Vagina (tissue), 2 donors: ENCODE data around the gene PLAAT3. TPM values are rescaled to one million over a fixed set of nuclear protein-coding genes. Genes with fewer than 3 reads are reported as not detected.

Source experiments
- DNase-seq, 2 donors: peaks; one replicate each; pipeline ENCODE4 v3.0.0-alpha.2; 2017; ENCODE audit errors: extremely low spot score in 2 of 2
- H3K27ac ChIP-seq: fragments of 200-600 bp; sonication (generic); one replicate; pipeline ENCODE4 v1.5.1; 2019
- H3K27me3 ChIP-seq: fragments of 200-600 bp; sonication (generic); one replicate; pipeline ENCODE4 v1.5.1; 2019
- H3K36me3 ChIP-seq, 2 donors: fragments of 200-600 bp; sonication (generic); one replicate each; pipeline ENCODE4 v1.5.1; 2017 to 2019
- H3K4me1 ChIP-seq: fragments of 200-600 bp; sonication (generic); one replicate; pipeline ENCODE4 v1.5.1; 2019
- H3K4me3 ChIP-seq, 2 donors: fragments of 200-600 bp; sonication (generic); 1 replicate in 1 of 2; 2 replicates in 1 of 2; pipeline ENCODE4 v1.5.1; 2016 to 2019
- H3K9me3 ChIP-seq: fragments of 200-600 bp; sonication (generic); one replicate; pipeline ENCODE4 v1.5.1; 2019
- POLR2A ChIP-seq, 2 donors: fragments of 450-650 bp; IDR thresholded peaks; one replicate each; pipeline ENCODE4 v1.6.1; 2017; ENCODE audit warnings: antibody characterized with exemption in 2 of 2, mild to moderate bottlenecking in 2 of 2, moderate library complexity in 2 of 2
- POLR2AphosphoS5 ChIP-seq, 2 donors: sonication (generic); formaldehyde crosslinking; IDR thresholded peaks; one replicate each; pipeline ENCODE4 v1.9.0; 2017; ENCODE audit warnings: antibody characterized with exemption in 2 of 2, mild to moderate bottlenecking in 2 of 2, low read depth in 1 of 2; ENCODE audit not compliant: insufficient read depth in 1 of 2
- intact Hi-C: fragments of 100-400 bp; cut with DNase I; formaldehyde crosslinking; loops from one replicate; pipeline ENCODE4 v1.15.1; 2023
- total RNA-seq: library from RNA; depleted of rRNA; stranded (reverse); fragments of >200 nt; gene quantifications from one replicate; pipeline ENCODE4 v1.2.3, GENCODE V29; 2016
- TF ChIP-seq, protein P1 (sequence below), 3 experiments: fragments of 450-650 bp in 2 of 3; fragments of 200-600 bp in 1 of 3; sonication (generic) in 1 of 3; IDR thresholded peaks; one replicate each; pipeline ENCODE4 v1.5.1; 2017 to 2019; ENCODE audit warnings: antibody characterized with exemption in 3 of 3, mild to moderate bottlenecking in 2 of 3, moderate library complexity in 2 of 3

The PLAAT3 gene
- total RNA-seq, 1 donor from 2014 or later = 17.2 TPM

DNA sequence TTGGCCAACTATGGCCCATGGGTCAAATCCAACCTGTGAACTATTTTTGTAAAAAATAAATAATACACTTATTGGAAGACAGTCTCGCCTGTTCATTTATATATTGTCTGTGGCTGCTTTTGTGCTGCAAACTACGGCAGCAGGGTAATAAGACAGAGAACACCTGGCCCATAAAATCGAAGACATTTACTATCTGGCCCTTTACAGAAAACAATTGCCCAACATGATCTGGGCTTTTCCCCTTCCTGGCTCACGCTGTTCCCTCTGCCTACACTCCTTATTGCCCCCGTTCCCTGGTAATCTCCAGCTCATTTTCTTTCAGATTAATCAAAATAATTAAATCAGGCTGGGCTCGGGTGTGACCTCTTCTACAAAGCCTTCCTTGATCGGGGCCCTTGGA is 56.7 kb downstream of the PLAAT3 start:
- DNase-seq = no peak
- Histone ChIP-seq H3K4me1 (peaks cover 7% of the 10 kb centered on the region), H3K27me3 (no peaks in the 10 kb centered on the region), H3K9me3 (no peaks in the 10 kb centered on the region), H3K27ac (no peak overlapping the region), H3K36me3 (no peaks in the 10 kb centered on the region), H3K4me3 (no peak overlapping the region)
- intact Hi-C loops = no loop called here
- TF ChIP-seq, protein P1, sequence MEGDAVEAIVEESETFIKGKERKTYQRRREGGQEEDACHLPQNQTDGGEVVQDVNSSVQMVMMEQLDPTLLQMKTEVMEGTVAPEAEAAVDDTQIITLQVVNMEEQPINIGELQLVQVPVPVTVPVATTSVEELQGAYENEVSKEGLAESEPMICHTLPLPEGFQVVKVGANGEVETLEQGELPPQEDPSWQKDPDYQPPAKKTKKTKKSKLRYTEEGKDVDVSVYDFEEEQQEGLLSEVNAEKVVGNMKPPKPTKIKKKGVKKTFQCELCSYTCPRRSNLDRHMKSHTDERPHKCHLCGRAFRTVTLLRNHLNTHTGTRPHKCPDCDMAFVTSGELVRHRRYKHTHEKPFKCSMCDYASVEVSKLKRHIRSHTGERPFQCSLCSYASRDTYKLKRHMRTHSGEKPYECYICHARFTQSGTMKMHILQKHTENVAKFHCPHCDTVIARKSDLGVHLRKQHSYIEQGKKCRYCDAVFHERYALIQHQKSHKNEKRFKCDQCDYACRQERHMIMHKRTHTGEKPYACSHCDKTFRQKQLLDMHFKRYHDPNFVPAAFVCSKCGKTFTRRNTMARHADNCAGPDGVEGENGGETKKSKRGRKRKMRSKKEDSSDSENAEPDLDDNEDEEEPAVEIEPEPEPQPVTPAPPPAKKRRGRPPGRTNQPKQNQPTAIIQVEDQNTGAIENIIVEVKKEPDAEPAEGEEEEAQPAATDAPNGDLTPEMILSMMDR (IDR thresholded peaks at IDR 0.05) = no peak
- no peak for TF ChIP-seq POLR2A (IDR thresholded peaks at IDR 0.05)
- TF ChIP-seq POLR2AphosphoS5 (IDR thresholded peaks at IDR 0.05; ENCODE audit: insufficient read depth in 1 of 2, low read depth in 1 of 2) = no peak

DNA sequence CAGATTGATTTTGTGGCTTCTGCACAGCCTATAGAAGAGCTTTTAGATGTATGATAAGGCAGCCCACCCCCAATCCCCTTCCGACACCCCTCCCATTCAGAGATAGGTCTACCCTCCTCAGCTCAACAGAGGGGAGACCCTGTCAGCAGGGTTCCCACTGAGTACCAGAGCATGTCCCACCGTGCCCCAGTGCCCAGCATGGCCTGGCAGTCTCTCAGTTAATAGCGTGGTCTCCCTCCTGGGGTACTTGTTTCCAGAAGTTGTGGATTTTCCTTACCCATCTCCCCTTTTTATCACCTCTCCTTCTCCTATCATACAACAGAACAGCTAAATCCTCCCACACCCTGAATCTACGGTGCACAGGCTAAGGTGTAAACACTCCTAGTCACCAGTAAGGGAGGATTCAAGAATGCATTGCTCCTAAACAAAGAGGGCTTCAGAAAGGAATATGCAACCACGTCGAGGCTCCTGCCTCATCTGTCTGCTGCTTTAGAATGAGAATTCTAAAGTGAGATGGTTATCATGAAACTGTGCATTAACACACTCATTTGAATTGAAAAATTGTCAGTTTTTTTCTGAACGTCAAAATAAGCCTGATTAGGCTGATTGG is 57.7 kb downstream of the PLAAT3 start:
- no peaks in the 10 kb centered on the region for H3K9me3 ChIP-seq
- H3K4me1 ChIP-seq = peaks cover 7% of the 10 kb centered on the region
- no peaks in the 10 kb centered on the region for H3K27me3 ChIP-seq
- no peak overlapping the region for H3K27ac ChIP-seq
- TF ChIP-seq POLR2AphosphoS5 (IDR thresholded peaks at IDR 0.05; ENCODE audit: insufficient read depth in 1 of 2, low read depth in 1 of 2) (no peak), POLR2A (IDR thresholded peaks at IDR 0.05) (no peak)
- TF ChIP-seq, protein P1 (IDR thresholded peaks at IDR 0.05) = no peak
- no peak overlapping the region for H3K4me3 ChIP-seq
- DNase-seq = no peak
- H3K36me3 ChIP-seq = no peaks in the 10 kb centered on the region
- intact Hi-C loops = no loop called here

DNA sequence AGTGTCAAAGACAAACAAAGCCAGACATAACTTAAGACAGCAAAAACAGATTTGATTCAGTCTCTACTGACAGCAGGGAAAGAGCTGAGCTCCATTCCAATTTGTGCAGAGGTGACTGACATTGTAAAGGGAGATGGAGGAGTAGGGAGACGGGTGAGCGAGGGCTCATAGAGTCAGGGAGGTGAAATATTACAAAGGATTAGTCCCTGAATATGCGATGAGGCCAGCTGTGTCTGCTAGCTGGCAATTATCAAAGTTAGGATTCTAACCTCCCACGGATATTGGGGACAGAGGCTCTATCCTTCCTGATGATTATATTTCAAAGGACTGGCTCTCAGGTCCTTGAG is 59.4 kb downstream of the PLAAT3 start:
- TF ChIP-seq POLR2A (IDR thresholded peaks at IDR 0.05) (no peak), POLR2AphosphoS5 (IDR thresholded peaks at IDR 0.05; ENCODE audit: insufficient read depth in 1 of 2, low read depth in 1 of 2) (no peak)
- TF ChIP-seq, protein P1 (IDR thresholded peaks at IDR 0.05) = no peak
- intact Hi-C loops = no loop called here
- no peak overlapping the region for H3K4me3 ChIP-seq
- H3K4me1 ChIP-seq = no peaks in the 10 kb centered on the region
- H3K27me3 ChIP-seq = no peaks in the 10 kb centered on the region
- H3K36me3 ChIP-seq = no peaks in the 10 kb centered on the region
- DNase-seq = no peak
- H3K27ac ChIP-seq = no peak overlapping the region
- H3K9me3 ChIP-seq = no peaks in the 10 kb centered on the region

DNA sequence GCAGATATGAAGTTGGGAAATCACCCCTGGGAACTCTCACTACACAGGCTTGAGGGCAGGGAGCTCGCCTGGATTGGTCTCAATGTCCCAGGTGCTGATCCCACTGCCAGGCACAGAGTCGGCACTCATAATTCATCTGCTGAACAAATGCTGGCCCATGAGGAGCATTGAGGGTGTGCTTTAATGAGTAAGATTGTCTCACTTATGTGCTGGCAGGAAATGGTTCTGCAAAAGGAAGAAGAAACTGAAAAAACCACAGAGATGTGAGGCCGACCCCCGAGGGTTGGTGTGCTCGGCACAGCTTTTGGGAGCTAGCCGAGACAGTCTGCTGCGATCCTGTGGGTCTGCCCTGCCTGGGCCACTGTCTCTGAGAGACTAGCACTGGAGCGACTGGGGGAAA is 60.5 kb downstream of the PLAAT3 start:
- Histone ChIP-seq H3K27me3 (no peaks in the 10 kb centered on the region), H3K9me3 (no peaks in the 10 kb centered on the region), H3K27ac (no peak overlapping the region), H3K36me3 (no peaks in the 10 kb centered on the region), H3K4me3 (no peak overlapping the region), H3K4me1 (no peaks in the 10 kb centered on the region)
- TF ChIP-seq POLR2AphosphoS5 (IDR thresholded peaks at IDR 0.05; ENCODE audit: insufficient read depth in 1 of 2, low read depth in 1 of 2) (no peak), POLR2A (IDR thresholded peaks at IDR 0.05) (no peak)
- TF ChIP-seq, protein P1 (IDR thresholded peaks at IDR 0.05) = no peak
- intact Hi-C loops = no loop called here
- DNase-seq = no peak

DNA sequence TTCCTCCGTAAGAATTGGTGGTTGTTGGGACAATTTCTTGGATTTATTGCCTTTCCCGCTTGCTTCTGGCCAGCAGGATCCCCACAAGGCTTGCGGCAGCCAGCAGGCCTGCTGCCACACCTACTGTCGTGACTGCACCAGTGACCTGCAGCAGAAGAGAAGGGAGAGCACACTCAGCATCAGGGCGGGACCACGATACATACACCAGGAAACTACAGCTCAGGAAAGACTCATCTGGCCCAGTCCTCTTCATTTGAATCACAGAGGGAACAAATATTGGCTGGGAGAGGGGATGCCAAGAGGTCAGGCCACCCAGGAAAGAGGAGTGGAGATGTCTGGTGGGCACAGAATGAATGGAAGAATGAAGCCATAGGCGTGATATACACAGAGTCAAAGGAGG is 61.3 kb downstream of the PLAAT3 start:
- Histone ChIP-seq H3K9me3 (no peaks in the 10 kb centered on the region), H3K27me3 (no peaks in the 10 kb centered on the region), H3K4me3 (no peak overlapping the region), H3K27ac (no peak overlapping the region), H3K4me1 (no peaks in the 10 kb centered on the region), H3K36me3 (no peaks in the 10 kb centered on the region)
- TF ChIP-seq, protein P1 (IDR thresholded peaks at IDR 0.05) = no peak
- TF ChIP-seq POLR2AphosphoS5 (IDR thresholded peaks at IDR 0.05; ENCODE audit: insufficient read depth in 1 of 2, low read depth in 1 of 2) (no peak), POLR2A (IDR thresholded peaks at IDR 0.05) (no peak)
- DNase-seq = no peak
- intact Hi-C loops = no loop called here
